Suppressor macrophage treated with lipopolysaccharide for 1 hour (primary cell): Measurements from ENCODE around the gene PHF12.

Experiments used
- DNase-seq, 3 donors: peaks; one replicate each; pipeline ENCODE4 v3.0.0-alpha.2; 2020 to 2022

The PHF12 gene

GRCh38 chr17:28901866-28902818 is 49.2 kb downstream of the PHF12 start:
- peak in 2 of 3 donors; percentile 26 to 52 for DNase-seq

GRCh38 chr17:28900986-28901726 is 50.2 kb downstream of the PHF12 start:
- no peak for DNase-seq

GRCh38 chr17:28899212-28899815 is 52.0 kb downstream of the PHF12 start:
- no peak for DNase-seq

GRCh38 chr17:28898527-28898955 is 52.8 kb downstream of the PHF12 start:
- no peak for DNase-seq

GRCh38 chr17:28897769-28898526 is 53.4 kb downstream of the PHF12 start:
- DNase-seq: no peak

- DNase-seq: peak; percentile 83 to 87 (median 86)
These were observed 54.2 kb downstream of the PHF12 start, which contains the start of gene FLOT2 for GRCh38 chr17:28896884-28897768. Gene FLOT2, minus strand, starts transcription at chr17:28897733. Its CDS starts 159 bp downstream, at chr17:28897574.

- DNase-seq: peak in 1 of 3 donors; percentile 19
These were observed 54.8 kb downstream of the PHF12 start for GRCh38 chr17:28896491-28896883.

GRCh38 chr17:28895794-28896447 is 55.4 kb downstream of the PHF12 start:
- DNase-seq: no peak

- peak; percentile 62 to 72 (median 69) for DNase-seq
These were observed 57.8 kb downstream of the PHF12 start for GRCh38 chr17:28893248-28894183.

- DNase-seq: no peak
These were observed 59.3 kb downstream of the PHF12 start for GRCh38 chr17:28892024-28892423.

GRCh38 chr17:28891201-28891600 is 60.1 kb downstream of the PHF12 start:
- DNase-seq: no peak

GRCh38 chr17:28889996-28890395 is 61.3 kb downstream of the PHF12 start:
- DNase-seq: peak; percentile 16 to 44 (median 43)

GRCh38 chr17:28888832-28889231 is 62.5 kb downstream of the PHF12 start:
- DNase-seq: no peak

GRCh38 chr17:28887871-28888471 is 63.3 kb downstream of the PHF12 start:
- peak in 1 of 3 donors; percentile 30 for DNase-seq

GRCh38 chr17:28885951-28886350 is 65.4 kb downstream of the PHF12 start:
- DNase-seq: no peak

GRCh38 chr17:28885363-28885762 is 66.0 kb downstream of the PHF12 start:
- DNase-seq: no peak

- DNase-seq: no peak
These were observed 67.2 kb downstream of the PHF12 start for GRCh38 chr17:28883967-28884702.

GRCh38 chr17:28882154-28882895 is 69.0 kb downstream of the PHF12 start:
- no peak for DNase-seq
